Ammon's horn (tissue), 1 donor: Measurements from ENCODE around the gene SYT11.
"Not testable (repeated sequence)": the region's sequence is repeated elsewhere in the genome, so short reads cannot be mapped to it uniquely, and the experiment has no call there.

Source experiments
- DNase-seq: peaks from one replicate; pipeline ENCODE4 v3.0.0-alpha.2; 2016; ENCODE audit warnings: low spot score

Gene SYT11

GRCh38 chr1:155899683-155900082 is 40.3 kb downstream of the SYT11 start:
- DNase-seq: no peak

GRCh38 chr1:155900161-155900560 is 40.8 kb downstream of the SYT11 start:
- no peak for DNase-seq

GRCh38 chr1:155904261-155904660 is 44.9 kb downstream of the SYT11 start:
- DNase-seq: no peak

GRCh38 chr1:155909894-155910293 is 50.5 kb downstream of the SYT11 start:
- DNase-seq: peak; percentile 54

- DNase-seq: peak; percentile 43
These were observed 51.3 kb downstream of the SYT11 start for GRCh38 chr1:155910621-155911121.

- peak; percentile 89 for DNase-seq
These were observed 52.0 kb downstream of the SYT11 start, which contains the start of gene RIT1 for GRCh38 chr1:155911156-155912055. TSS of gene RIT1 (minus strand) at chr1:155911349. CDS start at chr1:155910761, 588 bp downstream.

GRCh38 chr1:155912056-155912536 is 52.7 kb downstream of the SYT11 start:
- no peak for DNase-seq

- DNase-seq: no peak
These were observed 54.8 kb downstream of the SYT11 start for GRCh38 chr1:155913969-155914757.

GRCh38 chr1:155918660-155919059 is 59.3 kb downstream of the SYT11 start:
- no peak for DNase-seq

- DNase-seq: no peak
These were observed 60.4 kb downstream of the SYT11 start for GRCh38 chr1:155919801-155920200.

- DNase-seq: no peak
These were observed 61.4 kb downstream of the SYT11 start for GRCh38 chr1:155920717-155921116.

GRCh38 chr1:155925506-155925905 is 66.1 kb downstream of the SYT11 start:
- no peak for DNase-seq

- no peak for DNase-seq
These were observed 69.7 kb downstream of the SYT11 start for GRCh38 chr1:155929057-155929456.

- not testable (repeated sequence) for DNase-seq
These were observed 71.4 kb downstream of the SYT11 start for GRCh38 chr1:155930725-155931124.

- DNase-seq: no peak
These were observed 72.1 kb downstream of the SYT11 start for GRCh38 chr1:155931332-155932038.

- no peak for DNase-seq
These were observed 72.7 kb downstream of the SYT11 start for GRCh38 chr1:155932081-155932480.

GRCh38 chr1:155932487-155932886 is 73.1 kb downstream of the SYT11 start:
- no peak for DNase-seq

- no peak for DNase-seq
These were observed 74.3 kb downstream of the SYT11 start for GRCh38 chr1:155933591-155934096.

GRCh38 chr1:155934097-155934935 is 74.9 kb downstream of the SYT11 start, which contains the start of gene KHDC4:
TSS of gene KHDC4 (minus strand) at chr1:155934413. CDS start at chr1:155934373, 40 bp downstream.
- DNase-seq: peak; percentile 100
